ENCODE results near the gene RASSF10.

GRCh38 chr11:13012056-13012661, 3.0 kb downstream of the RASSF10 start:
- no peak for TF ChIP-seq CTCF (IDR thresholded peaks at IDR 0.05; ENCODE audit: poor library complexity, severe bottlenecking)
- TF ChIP-seq EZH2 (IDR thresholded peaks at IDR 0.05; ENCODE audit: borderline replicate concordance, insufficient read depth, low read length, poor library complexity, severe bottlenecking): no peak
- no peak for TF ChIP-seq RAD21 (conservative IDR thresholded peaks at IDR 0.05)
- TF ChIP-seq SMC3 (conservative IDR thresholded peaks at IDR 0.05; ENCODE audit: poor library complexity): no peak
- no peak for TF ChIP-seq TAF1 (IDR thresholded peaks at IDR 0.05; ENCODE audit: low read depth)

All from neural cell (in vitro differentiated cells).